Stimulated activated CD4-positive, alpha-beta T cell treated with anti-CD3 and anti-CD28 coated beads, Interleukin-4, amount 100 ng/mL, for 1 hour (primary cell): Measurements from ENCODE around the gene MAFF.

Source experiments
- DNase-seq: peaks from one replicate; pipeline ENCODE4 v3.0.0-alpha.2; 2020

Gene MAFF

GRCh38 chr22:38250643-38251340, 49.0 kb downstream of the MAFF start:
- DNase-seq = no peak

GRCh38 chr22:38251341-38251692, 49.5 kb downstream of the MAFF start:
- no peak for DNase-seq

GRCh38 chr22:38255697-38256096, 53.9 kb downstream of the MAFF start:
- DNase-seq = no peak

GRCh38 chr22:38257181-38257580, 55.4 kb downstream of the MAFF start:
- DNase-seq = no peak

- DNase-seq = no peak
Observed at GRCh38 chr22:38257650-38258250, 56.0 kb downstream of the MAFF start.

- DNase-seq = no peak
Observed at GRCh38 chr22:38258895-38259294, 57.1 kb downstream of the MAFF start.

GRCh38 chr22:38259370-38259769, 57.6 kb downstream of the MAFF start:
- no peak for DNase-seq

GRCh38 chr22:38260761-38261681, 59.2 kb downstream of the MAFF start:
- no peak for DNase-seq

- peak; percentile 44 for DNase-seq
Observed at GRCh38 chr22:38262051-38262795, 60.4 kb downstream of the MAFF start.

- DNase-seq = no peak
Observed at GRCh38 chr22:38264322-38264843, 62.6 kb downstream of the MAFF start.
